ENCODE data around the gene ABCB8.

The ABCB8 gene

DNA sequence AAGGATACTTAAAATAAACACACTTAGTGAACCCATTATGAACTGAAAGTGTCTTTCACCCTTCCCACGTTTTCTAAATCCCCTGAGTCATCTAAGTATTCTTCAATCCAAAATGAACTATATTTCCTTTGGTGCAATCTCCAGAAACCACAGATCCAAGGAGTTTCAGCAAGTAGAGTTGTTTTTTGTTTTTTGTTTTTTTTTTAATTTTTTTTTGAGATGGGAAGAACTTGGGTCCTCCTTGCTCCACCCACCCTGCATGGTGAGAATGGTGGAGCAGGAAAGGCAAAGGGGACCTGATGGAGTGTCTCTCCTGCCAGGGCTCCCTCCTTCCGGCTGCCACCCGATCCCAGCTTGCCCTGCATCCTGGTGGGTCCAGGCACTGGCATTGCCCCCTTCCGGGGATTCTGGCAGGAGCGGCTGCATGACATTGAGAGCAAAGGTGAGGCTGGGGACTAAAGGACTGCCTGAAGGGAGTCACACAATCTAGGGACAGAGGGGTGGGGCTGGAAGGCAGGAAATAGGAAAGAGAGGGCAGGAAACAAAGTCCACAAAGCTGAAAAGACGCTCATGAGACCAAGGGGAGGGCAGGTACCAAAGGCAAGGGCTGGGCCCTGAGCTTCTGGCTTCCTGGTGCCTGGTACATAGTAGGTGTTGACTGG, 16.1 kb upstream of the ABCB8 start:
- TF ChIP-seq, protein P1, sequence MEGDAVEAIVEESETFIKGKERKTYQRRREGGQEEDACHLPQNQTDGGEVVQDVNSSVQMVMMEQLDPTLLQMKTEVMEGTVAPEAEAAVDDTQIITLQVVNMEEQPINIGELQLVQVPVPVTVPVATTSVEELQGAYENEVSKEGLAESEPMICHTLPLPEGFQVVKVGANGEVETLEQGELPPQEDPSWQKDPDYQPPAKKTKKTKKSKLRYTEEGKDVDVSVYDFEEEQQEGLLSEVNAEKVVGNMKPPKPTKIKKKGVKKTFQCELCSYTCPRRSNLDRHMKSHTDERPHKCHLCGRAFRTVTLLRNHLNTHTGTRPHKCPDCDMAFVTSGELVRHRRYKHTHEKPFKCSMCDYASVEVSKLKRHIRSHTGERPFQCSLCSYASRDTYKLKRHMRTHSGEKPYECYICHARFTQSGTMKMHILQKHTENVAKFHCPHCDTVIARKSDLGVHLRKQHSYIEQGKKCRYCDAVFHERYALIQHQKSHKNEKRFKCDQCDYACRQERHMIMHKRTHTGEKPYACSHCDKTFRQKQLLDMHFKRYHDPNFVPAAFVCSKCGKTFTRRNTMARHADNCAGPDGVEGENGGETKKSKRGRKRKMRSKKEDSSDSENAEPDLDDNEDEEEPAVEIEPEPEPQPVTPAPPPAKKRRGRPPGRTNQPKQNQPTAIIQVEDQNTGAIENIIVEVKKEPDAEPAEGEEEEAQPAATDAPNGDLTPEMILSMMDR (conservative IDR thresholded peaks at IDR 0.05): no peak
- no peak overlapping the region for H3K27ac ChIP-seq

DNA sequence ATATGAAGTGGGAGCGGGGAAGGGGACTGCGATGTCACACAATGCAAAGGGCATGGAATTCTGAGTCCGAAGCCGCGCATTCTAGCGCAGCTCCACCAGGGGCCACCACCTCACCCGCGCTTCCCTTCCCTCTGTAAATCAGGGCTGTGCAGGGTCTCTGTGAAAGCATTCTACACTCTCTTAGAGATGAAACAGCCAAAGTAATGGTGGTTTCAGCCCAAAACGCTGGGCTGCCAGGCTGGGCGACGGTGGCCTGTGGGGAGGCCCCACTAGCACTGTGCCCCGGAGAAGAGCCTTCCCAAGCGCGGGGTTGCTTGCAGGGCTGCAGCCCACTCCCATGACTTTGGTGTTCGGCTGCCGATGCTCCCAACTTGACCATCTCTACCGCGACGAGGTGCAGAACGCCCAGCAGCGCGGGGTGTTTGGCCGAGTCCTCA, 15.3 kb upstream of the ABCB8 start:
- H3K27ac ChIP-seq: no peak overlapping the region
- TF ChIP-seq, protein P1 (conservative IDR thresholded peaks at IDR 0.05): peak; percentile 66

DNA sequence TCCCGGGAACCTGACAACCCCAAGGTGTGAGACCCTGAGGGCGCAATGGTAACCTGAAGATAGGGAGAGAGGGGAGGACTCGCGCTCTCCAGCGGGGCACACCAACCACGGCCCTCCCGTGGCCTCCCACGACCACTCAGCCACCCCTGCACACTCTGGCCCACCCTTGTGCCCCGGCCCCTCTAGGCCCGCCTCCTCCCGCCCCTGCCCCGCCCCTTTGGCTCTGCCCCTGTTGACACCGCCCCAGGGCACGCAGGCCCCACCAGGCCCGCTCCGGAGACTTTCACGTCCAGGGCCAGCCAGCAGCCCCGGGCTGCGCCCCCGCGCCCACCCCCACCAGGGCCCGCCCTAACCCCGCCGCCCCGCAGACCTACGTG, 14.9 kb upstream of the ABCB8 start:
- H3K27ac ChIP-seq: no peak overlapping the region
- TF ChIP-seq, protein P1 (conservative IDR thresholded peaks at IDR 0.05): no peak

DNA sequence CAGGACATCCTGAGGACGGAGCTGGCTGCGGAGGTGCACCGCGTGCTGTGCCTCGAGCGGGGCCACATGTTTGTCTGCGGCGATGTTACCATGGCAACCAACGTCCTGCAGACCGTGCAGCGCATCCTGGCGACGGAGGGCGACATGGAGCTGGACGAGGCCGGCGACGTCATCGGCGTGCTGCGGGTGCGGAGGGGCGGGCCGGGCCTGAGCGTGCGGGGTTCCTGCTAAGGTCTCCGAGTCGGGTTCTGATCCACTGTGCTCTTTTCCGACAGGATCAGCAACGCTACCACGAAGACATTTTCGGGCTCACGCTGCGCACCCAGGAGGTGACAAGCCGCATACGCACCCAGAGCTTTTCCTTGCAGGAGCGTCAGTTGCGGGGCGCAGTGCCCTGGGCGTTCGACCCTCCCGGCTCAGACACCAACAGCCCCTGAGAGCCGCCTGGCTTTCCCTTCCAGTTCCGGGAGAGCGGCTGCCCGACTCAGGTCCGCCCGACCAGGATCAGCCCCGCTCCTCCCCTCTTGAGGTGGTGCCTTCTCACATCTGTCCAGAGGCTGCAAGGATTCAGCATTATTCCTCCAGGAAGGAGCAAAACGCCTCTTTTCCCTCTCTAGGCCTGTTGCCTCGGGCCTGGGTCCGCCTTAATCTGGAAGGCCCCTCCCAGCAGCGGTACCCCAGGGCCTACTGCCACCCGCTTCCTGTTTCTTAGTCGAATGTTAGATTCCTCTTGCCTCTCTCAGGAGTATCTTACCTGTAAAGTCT, 14.3 kb upstream of the ABCB8 start:
- H3K27ac ChIP-seq: no peak overlapping the region
- TF ChIP-seq, protein P1 (conservative IDR thresholded peaks at IDR 0.05): no peak

DNA sequence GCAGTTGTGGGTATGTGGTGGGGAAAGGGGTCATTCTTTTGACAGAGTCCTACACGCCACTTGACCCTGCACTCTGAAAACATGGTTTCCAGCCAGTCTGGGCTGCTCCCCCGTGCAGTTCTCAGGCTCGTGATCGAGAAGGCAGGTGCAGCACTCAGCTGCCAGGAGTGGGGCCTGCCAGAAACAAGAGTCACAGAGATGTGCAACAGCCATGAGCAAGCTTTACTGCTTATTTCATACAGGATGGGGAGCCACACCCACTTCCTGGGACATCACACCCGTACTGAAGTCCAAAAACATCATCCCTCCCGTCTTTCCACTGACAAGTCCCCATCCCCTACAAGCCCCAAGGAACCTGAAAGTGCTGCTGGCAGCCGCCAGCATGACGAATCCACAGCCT, 13.3 kb upstream of the ABCB8 start:
- TF ChIP-seq, protein P1 (conservative IDR thresholded peaks at IDR 0.05): no peak
- H3K27ac ChIP-seq: no peak overlapping the region

DNA sequence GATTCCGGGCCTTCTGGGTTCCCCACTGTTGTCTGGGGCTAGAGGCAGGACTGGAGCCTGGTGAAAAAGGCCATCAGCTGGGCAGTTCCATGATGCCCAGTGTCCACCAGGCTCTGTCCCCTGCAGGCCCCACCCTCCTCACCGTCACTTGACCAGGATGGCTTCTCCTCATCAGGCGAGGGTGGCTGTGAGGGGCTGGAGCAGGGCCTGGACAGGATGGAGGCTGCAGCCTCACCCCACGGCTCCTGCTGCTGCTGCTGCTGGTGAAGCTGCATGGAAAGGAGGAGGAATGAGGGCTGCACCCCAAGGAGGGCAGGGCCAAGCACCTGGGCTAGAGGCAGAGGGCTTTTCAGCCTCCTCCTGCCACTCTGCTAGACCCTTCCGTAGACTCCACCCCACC, 12.3 kb upstream of the ABCB8 start:
- no peak overlapping the region for H3K27ac ChIP-seq
- TF ChIP-seq, protein P1 (conservative IDR thresholded peaks at IDR 0.05): no peak

DNA sequence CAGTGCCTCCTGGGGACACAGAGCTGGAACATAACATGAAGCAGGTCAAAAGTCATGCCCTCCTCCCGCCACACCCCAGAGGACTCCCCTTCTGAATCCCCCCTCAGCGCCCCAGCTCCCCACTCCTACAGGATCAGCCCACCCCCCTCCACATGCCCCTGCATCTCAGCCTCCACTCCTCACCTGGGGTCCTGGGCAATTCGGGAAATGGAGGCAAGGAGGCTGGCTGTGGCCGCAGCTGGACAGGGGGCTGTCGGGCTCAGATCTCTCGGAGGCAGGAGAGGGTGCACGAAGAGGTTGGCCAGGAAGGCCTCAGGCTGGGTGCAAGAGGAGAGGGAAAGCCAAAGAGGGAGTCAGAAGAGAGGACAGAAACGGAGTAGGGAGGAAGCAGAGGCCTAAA, 11.7 kb upstream of the ABCB8 start:
- H3K27ac ChIP-seq: no peak overlapping the region
- TF ChIP-seq, protein P1 (conservative IDR thresholded peaks at IDR 0.05): no peak

Measured in VCaP (cell line).